ELF-1 (cell line): ENCODE results near the gene C11orf68.

Experiments used
- DNase-seq: peaks from one replicate; pipeline ENCODE4 v3.0.0-alpha.2; 2016; ENCODE audit warnings: low read depth, low spot score

The C11orf68 gene

GRCh38 chr11:65872586-65873317 is 46.1 kb downstream of the C11orf68 start, which contains the start of gene EFEMP2:
Gene EFEMP2 (minus strand): TSS chr11:65872800. CDS start chr11:65872354, 446 bp downstream.
- DNase-seq: peak; percentile 9

- peak; percentile 48 for DNase-seq
These were observed 46.9 kb downstream of the C11orf68 start for GRCh38 chr11:65871811-65872548.

- peak; percentile 10 for DNase-seq
These were observed 47.9 kb downstream of the C11orf68 start for GRCh38 chr11:65870706-65871681.

DNA sequence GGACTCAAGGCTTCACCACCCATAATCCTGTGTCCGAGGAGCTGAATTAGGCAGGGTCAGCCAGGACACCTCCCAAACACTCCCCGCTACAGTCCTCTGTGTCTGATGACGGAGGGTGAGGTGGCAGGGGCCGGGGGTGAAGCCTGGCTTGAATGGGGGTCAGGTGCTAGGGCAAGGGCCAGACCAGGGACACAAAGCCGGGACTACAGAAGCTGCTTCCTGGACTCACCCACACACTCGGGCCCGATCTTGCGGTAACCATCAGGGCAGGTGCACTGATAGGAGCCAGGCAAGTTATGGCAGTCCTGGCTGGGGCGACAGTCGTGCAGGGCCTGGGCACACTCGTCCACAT is 48.6 kb downstream of the C11orf68 start:
- DNase-seq: no peak

- DNase-seq: no peak
These were observed 49.1 kb downstream of the C11orf68 start for GRCh38 chr11:65869643-65870306.

DNA sequence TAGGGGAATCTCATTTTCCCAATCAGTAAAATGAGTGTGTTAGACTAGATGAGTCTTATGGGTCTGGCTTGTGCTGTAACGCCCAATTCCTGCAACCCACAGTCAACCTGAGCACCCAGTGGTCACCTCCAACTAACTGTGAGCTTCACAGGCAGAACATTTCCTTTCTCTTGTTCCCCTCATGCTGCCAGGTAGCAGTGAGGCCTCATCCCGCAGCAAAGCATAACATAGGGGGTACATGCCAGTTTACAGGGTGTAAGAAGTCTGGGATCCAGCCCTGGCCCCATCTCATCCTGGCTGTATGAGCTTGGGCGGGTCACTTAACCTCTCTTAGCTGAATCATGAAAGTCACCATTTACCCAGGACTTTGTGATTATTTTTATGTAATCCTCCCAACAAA is 50.0 kb downstream of the C11orf68 start:
- no peak for DNase-seq

GRCh38 chr11:65868076-65868667 is 50.7 kb downstream of the C11orf68 start:
- peak; percentile 53 for DNase-seq

DNA sequence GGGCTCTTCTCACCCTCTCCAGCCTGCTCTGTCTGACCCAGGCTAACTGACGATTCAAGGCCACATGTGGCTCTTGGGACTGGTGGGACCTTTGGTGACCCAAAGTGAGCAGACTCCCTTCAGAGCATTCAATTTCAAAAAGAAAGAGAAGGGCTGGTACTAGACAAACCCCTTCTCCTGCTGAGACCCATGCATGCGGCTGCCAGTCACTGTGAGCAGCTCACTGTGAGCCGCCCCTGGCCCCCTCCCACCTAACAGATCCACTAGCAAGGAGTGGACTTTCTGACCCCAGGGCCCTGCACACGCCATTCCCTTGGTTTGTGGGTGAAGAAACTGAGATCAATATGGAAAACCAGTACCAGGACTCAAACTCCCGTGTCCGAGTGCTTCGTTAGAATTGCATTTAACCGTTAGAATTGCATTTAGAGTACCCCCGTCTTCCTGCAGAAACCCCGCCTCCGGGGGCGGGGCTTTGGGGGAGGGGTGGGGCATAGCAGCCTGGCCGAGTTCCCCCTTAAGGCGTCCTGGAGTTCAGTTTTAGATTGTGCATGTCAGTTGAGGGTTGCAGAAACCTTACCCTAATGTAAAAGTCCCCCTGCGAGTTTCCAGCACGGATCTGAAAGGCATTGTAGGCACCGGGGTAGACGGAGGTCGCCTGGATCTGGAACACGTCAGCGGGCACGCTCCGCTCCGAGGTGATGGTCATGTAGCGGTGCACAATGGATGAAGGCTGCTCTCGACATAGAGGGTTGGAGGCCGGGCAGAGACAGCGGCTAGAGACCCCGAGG is 51.4 kb downstream of the C11orf68 start:
- peak; percentile 51 for DNase-seq
